A549 (cell line): ENCODE results near the gene FGGY. TPM values are rescaled to one million over a fixed set of nuclear protein-coding genes. Genes with fewer than 3 reads are reported as not detected.

Source experiments
- ATAC-seq, 2 experiments: fragments of 200-7000 bp in 1 of 2; fragments of >200 bp in 1 of 2; cut with Nextera tagmentation in 1 of 2; cut with Tn5 transposase in 1 of 2; 3 replicates each; pipeline versions ENCODE4 v1.8.0 to v1.9.1; 2018 to 2020; ENCODE audit warnings: mild to moderate bottlenecking in 1 of 2, moderate library complexity in 1 of 2
- CTCF ChIA-PET: fragments of 300-600 bp; sonication (Branson Sonifier 250); formaldehyde crosslinking; extraction: SDS; loops from one replicate; lab custom pipeline; 2021; ENCODE audit warnings: antibody characterized with exemption, inconsistent platforms; lab: Yijun Ruan, JAX
- POLR2A ChIA-PET: fragments of 350-600 bp; formaldehyde crosslinking; extraction: SDS; loops from one replicate; lab custom pipeline; 2021; ENCODE audit warnings: antibody characterized with exemption, inconsistent platforms; lab: Yijun Ruan, JAX
- DNase-seq, 2 experiments: peaks; one replicate each; pipeline versions ENCODE4 v3.0.0 to v3.0.0-alpha.2; 2011 to 2016; ENCODE audit warnings: low read depth in 1 of 2, low spot score in 1 of 2
- FAIRE-seq: peaks from 2 replicates; lab custom pipeline; 2011; peaks lifted over from hg19 to GRCh38; lab: Jason Lieb, UNC
- H3K27ac ChIP-seq, 2 experiments: fragments of >200 bp; sonication (Bioruptor Twin); formaldehyde crosslinking; 3 replicates each; pipeline ENCODE4 v1.5.1; 2016 to 2017
- H3K4me1 ChIP-seq: fragments of >200 bp; sonication (Bioruptor Twin); formaldehyde crosslinking; 3 replicates; pipeline ENCODE4 v1.6.1; 2016
- H3K4me2 ChIP-seq: fragments of >200 bp; sonication (Bioruptor Twin); formaldehyde crosslinking; 3 replicates; pipeline ENCODE4 v1.6.1; 2016
- H3K4me3 ChIP-seq: fragments of >200 bp; sonication (Bioruptor Twin); formaldehyde crosslinking; 3 replicates; pipeline ENCODE4 v1.5.1; 2016
- H3K9me3 ChIP-seq: fragments of >200 bp; sonication (Bioruptor Twin); formaldehyde crosslinking; 3 replicates; pipeline ENCODE4 v1.6.1; 2016
- BHLHE40 ChIP-seq: IDR thresholded peaks from 2 replicates; pipeline ENCODE4 v1.6.1; 2012; ENCODE audit warnings: low read depth, low read length, inconsistent platforms
- CBX8 ChIP-seq: fragments of 200-600 bp; sonication (generic); IDR thresholded peaks from 2 replicates; pipeline ENCODE4 v1.6.1; 2016
- CHD2 ChIP-seq: fragments of 150-350 bp; IDR thresholded peaks from 2 replicates; pipeline ENCODE4 v1.6.1; 2014; ENCODE audit warnings: low read length; ENCODE audit not compliant: partially characterized antibody
- EHF ChIP-seq: fragments of 250-450 bp; sonication (Bioruptor Pico); IDR thresholded peaks from 2 replicates; pipeline ENCODE4 v1.5.0; 2020; ENCODE audit warnings: mild to moderate bottlenecking
- EHMT2 ChIP-seq: fragments of 200-600 bp; sonication (generic); IDR thresholded peaks from 2 replicates; pipeline ENCODE4 v1.6.1; 2016; ENCODE audit warnings: antibody characterized with exemption, low read depth, mild to moderate bottlenecking, moderate library complexity
- FOSB ChIP-seq: fragments of 250-450 bp; sonication (Bioruptor Pico); IDR thresholded peaks from 2 replicates; pipeline ENCODE4 v1.5.0; 2020; ENCODE audit warnings: mild to moderate bottlenecking, moderate library complexity
- FOSL2 ChIP-seq, 2 experiments: fragments of 450-650 bp in 1 of 2; fragments of >200 bp in 1 of 2; sonication (Bioruptor Twin) in 1 of 2; formaldehyde crosslinking; IDR thresholded peaks; 2 replicates each; pipeline versions ENCODE4 v1.5.0 to v1.6.1; 2016 to 2020; ENCODE audit warnings: mild to moderate bottlenecking in 1 of 2, moderate library complexity in 1 of 2
- GATA3 ChIP-seq: IDR thresholded peaks from 2 replicates; pipeline ENCODE4 v1.6.1; 2012; ENCODE audit warnings: borderline replicate concordance
- HDAC2 ChIP-seq: fragments of 200-600 bp; sonication (generic); IDR thresholded peaks from 2 replicates; pipeline ENCODE4 v1.6.1; 2016
- HOXB5 ChIP-seq: fragments of 250-450 bp; sonication (Bioruptor Pico); IDR thresholded peaks from 2 replicates; pipeline ENCODE4 v1.5.0; 2020; ENCODE audit warnings: mild to moderate bottlenecking, moderate library complexity
- KDM1A ChIP-seq: fragments of 200-600 bp; sonication (generic); IDR thresholded peaks from 2 replicates; pipeline ENCODE4 v1.6.1; 2016; ENCODE audit warnings: low read depth, mild to moderate bottlenecking
- KDM5A ChIP-seq: fragments of 200-600 bp; sonication (generic); IDR thresholded peaks from 2 replicates; pipeline ENCODE4 v1.6.1; 2016; ENCODE audit warnings: antibody characterized with exemption, mild to moderate bottlenecking
- MAZ ChIP-seq: fragments of 150-350 bp; IDR thresholded peaks from 2 replicates; pipeline ENCODE4 v1.6.1; 2014; ENCODE audit warnings: antibody characterized with exemption, low read depth, low read length, borderline replicate concordance
- MYC ChIP-seq: IDR thresholded peaks from 2 replicates; pipeline ENCODE4 v1.6.1; 2012; ENCODE audit warnings: mild to moderate bottlenecking, inconsistent platforms, low read length, improper control_type of control experiment, borderline replicate concordance
- NPAS2 ChIP-seq: fragments of 250-450 bp; sonication (Bioruptor Pico); IDR thresholded peaks from 2 replicates; pipeline ENCODE4 v1.8.0; 2022; ENCODE audit warnings: mild to moderate bottlenecking, moderate library complexity, borderline replicate concordance
- NR3C1 ChIP-seq: fragments of >200 bp; sonication (Bioruptor Twin); formaldehyde crosslinking; IDR thresholded peaks from 3 replicates; pipeline ENCODE4 v1.6.1; 2017
- POLR2AphosphoS2 ChIP-seq: conservative IDR thresholded peaks from 2 replicates; pipeline ENCODE4 v1.6.1; 2012; ENCODE audit warnings: low read length, improper control_type of control experiment, inconsistent platforms
- RNF2 ChIP-seq: fragments of 200-600 bp; sonication (generic); IDR thresholded peaks from 2 replicates; pipeline ENCODE4 v1.6.1; 2016; ENCODE audit warnings: low read depth, mild to moderate bottlenecking, antibody characterized with exemption, moderate library complexity, borderline replicate concordance
- SMC3 ChIP-seq: fragments of >200 bp; sonication (Bioruptor Twin); formaldehyde crosslinking; IDR thresholded peaks from 3 replicates; pipeline ENCODE4 v1.6.1; 2018; ENCODE audit warnings: inconsistent platforms
- SREBF2 ChIP-seq: fragments of 450-650 bp; IDR thresholded peaks from 2 replicates; pipeline ENCODE4 v1.6.1; 2014; ENCODE audit warnings: mild to moderate bottlenecking, moderate library complexity
- TFCP2L1 ChIP-seq: fragments of 250-450 bp; sonication (Bioruptor Pico); IDR thresholded peaks from 2 replicates; pipeline ENCODE4 v1.5.0; 2021; ENCODE audit warnings: mild to moderate bottlenecking
- ZNF302 ChIP-seq: fragments of 250-450 bp; sonication (Bioruptor Pico); IDR thresholded peaks from 2 replicates; pipeline ENCODE4 v1.9.0; 2021; ENCODE audit warnings: inconsistent platforms, mild to moderate bottlenecking, moderate library complexity
- WGBS: methylation state at CpG from one replicate; pipeline ENCODE4 v1.1.6; 2017; ENCODE audit errors: missing lambda C conversion rate; 5-methylcytosine and 5-hydroxymethylcytosine counted together
- polyA plus RNA-seq, 4 experiments: library from polyadenylated mRNA; depleted of rRNA in 3 of 4; stranded (reverse); fragments of >200 nt; fragmentation: RNase III in 1 of 4; extraction: RNeasy Plus Mini Kit Qiagen cat#74134 plus additional on column Dnase treatment in 1 of 4; gene quantifications; 2 replicates in 3 of 4; 3 replicates in 1 of 4; pipeline ENCODE4 v1.2.3, GENCODE V29; 2011 to 2017
- TF ChIP-seq, protein P1 (sequence below): fragments of >200 bp; sonication (Bioruptor Twin); formaldehyde crosslinking; IDR thresholded peaks from 3 replicates; pipeline ENCODE4 v1.6.1; 2016
- TF ChIP-seq, protein P2 (sequence below): IDR thresholded peaks from 2 replicates; pipeline ENCODE4 v1.6.1; 2012; ENCODE audit warnings: low read depth, borderline replicate concordance

The FGGY gene
- polyA plus RNA-seq, 2 of the 4 experiments (the other 2 are of a cell fraction): 2.9 to 4.8 TPM

DNA sequence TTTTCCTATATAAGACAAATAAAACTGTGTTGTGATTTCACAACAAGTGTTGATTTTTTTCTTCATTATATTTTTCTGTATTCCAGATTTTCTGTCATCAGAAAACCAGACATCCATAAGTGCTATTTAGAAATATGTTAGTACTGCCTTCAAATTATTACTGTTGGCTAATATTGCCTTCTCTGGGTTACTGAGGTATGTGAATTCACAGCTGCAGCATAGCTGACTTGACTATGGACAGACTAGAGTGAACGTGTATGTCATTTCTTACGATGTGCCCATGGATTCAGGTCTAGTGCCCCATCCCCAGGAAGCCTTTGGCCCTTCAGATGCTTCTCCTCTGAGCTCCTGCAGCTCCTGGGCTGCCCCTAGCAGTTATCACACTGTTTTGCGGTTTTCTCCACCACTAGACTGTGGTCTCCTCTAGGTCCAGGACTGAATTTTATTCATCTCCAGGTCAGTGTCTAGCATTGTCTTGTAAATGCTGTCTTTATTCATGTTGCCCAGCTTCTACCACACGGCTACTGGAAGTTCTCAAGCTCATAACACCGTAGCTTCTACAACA is 118.5 kb downstream of the FGGY start:
- WGBS: 84% methylated on average over 5 of the region's 5 CpGs
- H3K4me1 ChIP-seq: no peaks in the 10 kb centered on the region
- FAIRE-seq: no peak
- POLR2A ChIA-PET: no interaction called here
- H3K4me3 ChIP-seq: no peak overlapping the region
- DNase-seq: no peak
- H3K27ac ChIP-seq: no peak overlapping the region
- H3K9me3 ChIP-seq: no peaks in the 10 kb centered on the region
- ATAC-seq: no peak
- CTCF ChIA-PET: interaction anchor here (0.7 kb wide), 1 partner anchor 273 kb away, joined by 3 read pairs; no protein-coding TSS in a partner anchor
- TF ChIP-seq FOSL2 (IDR thresholded peaks at IDR 0.05) (no peak), FOSL2 (CRISPR knock-in tag; IDR thresholded peaks at IDR 0.05) (no peak), MAZ (no peak), HOXB5 (no peak), POLR2AphosphoS2 (no peak)
- TF ChIP-seq, protein P1, sequence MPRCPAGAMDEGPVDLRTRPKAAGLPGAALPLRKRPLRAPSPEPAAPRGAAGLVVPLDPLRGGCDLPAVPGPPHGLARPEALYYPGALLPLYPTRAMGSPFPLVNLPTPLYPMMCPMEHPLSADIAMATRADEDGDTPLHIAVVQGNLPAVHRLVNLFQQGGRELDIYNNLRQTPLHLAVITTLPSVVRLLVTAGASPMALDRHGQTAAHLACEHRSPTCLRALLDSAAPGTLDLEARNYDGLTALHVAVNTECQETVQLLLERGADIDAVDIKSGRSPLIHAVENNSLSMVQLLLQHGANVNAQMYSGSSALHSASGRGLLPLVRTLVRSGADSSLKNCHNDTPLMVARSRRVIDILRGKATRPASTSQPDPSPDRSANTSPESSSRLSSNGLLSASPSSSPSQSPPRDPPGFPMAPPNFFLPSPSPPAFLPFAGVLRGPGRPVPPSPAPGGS: no peak
- H3K4me2 ChIP-seq: no peak overlapping the region

DNA sequence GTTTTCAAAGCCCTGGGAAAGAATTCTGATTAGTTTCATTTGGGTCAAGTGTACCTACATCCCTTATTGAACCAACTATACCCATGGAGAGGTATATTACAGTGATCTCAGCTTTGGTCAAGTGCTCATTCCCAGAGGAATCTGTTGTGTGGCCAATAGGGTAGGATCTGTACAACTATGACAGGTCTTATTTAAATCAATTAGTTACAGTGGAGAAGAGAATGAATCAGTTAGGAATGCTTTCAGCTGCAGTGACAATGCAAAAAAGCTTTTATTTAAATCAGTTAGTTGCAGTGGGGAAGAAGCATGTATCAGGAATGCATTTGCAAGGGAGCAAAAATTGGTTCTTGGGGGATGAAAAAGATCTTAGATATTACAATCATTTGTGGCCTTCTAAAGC is 119.0 kb downstream of the FGGY start:
- DNase-seq (no peak), FAIRE-seq (no peak), ATAC-seq (no peak)
- Histone ChIP-seq H3K4me2 (no peak overlapping the region), H3K4me3 (no peak overlapping the region), H3K27ac (no peak overlapping the region), H3K4me1 (no peaks in the 10 kb centered on the region), H3K9me3 (no peaks in the 10 kb centered on the region)
- CTCF ChIA-PET: no interaction called here
- TF ChIP-seq MYC: no peak
- POLR2A ChIA-PET: no interaction called here

DNA sequence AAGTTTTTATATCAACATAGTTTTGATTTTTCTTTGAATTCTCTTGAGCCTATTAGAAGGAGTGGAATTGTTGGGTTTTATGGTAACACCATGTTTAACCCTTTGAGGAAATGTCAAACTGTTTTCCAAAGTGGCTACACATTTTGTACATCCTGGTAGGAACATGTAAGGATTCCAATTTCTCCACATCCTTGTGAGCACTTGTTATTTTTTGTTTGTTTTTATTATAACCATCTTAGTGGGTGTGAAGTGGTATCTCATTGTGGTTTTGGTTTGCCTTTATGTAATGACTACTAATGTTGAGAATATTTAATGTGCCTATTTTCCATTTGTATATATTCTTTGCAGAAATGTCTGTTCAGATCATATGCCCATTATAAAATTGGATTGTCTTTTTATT is 120.5 kb downstream of the FGGY start:
- CTCF ChIA-PET: no interaction called here
- Histone ChIP-seq H3K4me2 (no peak overlapping the region), H3K9me3 (no peaks in the 10 kb centered on the region), H3K4me1 (no peaks in the 10 kb centered on the region), H3K4me3 (no peak overlapping the region), H3K27ac (no peak overlapping the region)
- TF ChIP-seq EHMT2 (no peak), SREBF2 (no peak), ZNF302 (CRISPR knock-in tag) (no peak), GATA3 (no peak)
- TF ChIP-seq, protein P2, sequence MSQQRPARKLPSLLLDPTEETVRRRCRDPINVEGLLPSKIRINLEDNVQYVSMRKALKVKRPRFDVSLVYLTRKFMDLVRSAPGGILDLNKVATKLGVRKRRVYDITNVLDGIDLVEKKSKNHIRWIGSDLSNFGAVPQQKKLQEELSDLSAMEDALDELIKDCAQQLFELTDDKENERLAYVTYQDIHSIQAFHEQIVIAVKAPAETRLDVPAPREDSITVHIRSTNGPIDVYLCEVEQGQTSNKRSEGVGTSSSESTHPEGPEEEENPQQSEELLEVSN: no peak
- FAIRE-seq (no peak), DNase-seq (no peak), ATAC-seq (no peak)
- POLR2A ChIA-PET: no interaction called here

DNA sequence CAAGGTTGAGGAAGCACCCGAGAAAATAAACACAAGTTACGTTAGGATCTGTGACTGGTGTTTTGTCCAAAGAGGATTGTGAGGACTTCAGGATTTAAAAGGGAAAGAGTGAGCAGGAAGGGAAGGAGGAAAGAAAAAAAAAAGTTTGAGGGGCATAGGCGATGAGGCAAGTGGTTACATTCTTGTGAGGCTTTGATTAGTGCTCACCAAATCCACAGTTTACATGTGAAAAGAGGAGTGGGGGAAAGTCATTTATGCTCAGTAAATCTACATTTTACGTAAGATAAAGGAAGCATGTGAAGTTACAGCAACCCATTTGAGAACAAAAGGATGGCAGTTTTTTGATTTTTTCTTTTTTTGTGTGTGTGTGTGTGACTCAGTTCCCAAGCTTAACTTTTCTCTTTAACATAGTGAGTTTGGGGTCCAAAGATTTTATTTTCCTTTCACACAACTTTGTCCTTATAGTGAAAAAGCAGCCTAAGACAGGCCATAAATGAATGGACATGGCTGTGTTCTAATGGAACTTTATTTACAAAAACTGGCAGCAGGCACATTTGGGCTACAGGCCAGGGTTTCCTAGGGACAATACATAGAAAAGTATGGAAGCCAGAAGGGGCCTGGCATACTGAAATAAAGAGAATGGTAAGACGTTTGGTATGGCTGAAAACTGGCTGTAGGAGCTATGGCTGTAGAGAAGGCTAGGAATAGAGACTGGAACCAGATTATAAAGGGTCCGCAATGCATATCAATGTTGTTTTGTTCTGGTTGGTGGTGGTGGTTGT is 121.7 kb downstream of the FGGY start:
- 74% methylated on average over 6 of the region's 6 CpGs for WGBS
- Histone ChIP-seq H3K27ac (no peak overlapping the region), H3K4me1 (peaks cover 7% of the 10 kb centered on the region; the same call in 1 of the 3 replicates), H3K4me3 (no peak overlapping the region), H3K9me3 (no peaks in the 10 kb centered on the region), H3K4me2 (no peak overlapping the region)
- CTCF ChIA-PET: no interaction called here
- FAIRE-seq (no peak), DNase-seq (no peak), ATAC-seq (no peak)
- POLR2A ChIA-PET: no interaction called here
- TF ChIP-seq CHD2 (no peak), KDM1A (no peak), RNF2 (no peak), KDM5A (no peak), ZNF302 (CRISPR knock-in tag) (no peak), HDAC2 (no peak), NR3C1 (no peak), BHLHE40 (no peak), NPAS2 (CRISPR knock-in tag) (no peak), EHF (CRISPR knock-in tag) (no peak), TFCP2L1 (CRISPR knock-in tag) (no peak), SMC3 (no peak), FOSB (no peak), CBX8 (no peak)
